Tibial artery (tissue), 4 donors: ENCODE results near the gene SLC7A4.

Experiments
- DNase-seq, 2 donors: peaks; one replicate each; pipeline ENCODE4 v3.0.0-alpha.2; 2019
- H3K27ac ChIP-seq, 2 donors: fragments of 200-600 bp; sonication (generic) in 1 of 2; 1 replicate in 1 of 2; 2 replicates in 1 of 2; pipeline ENCODE4 v1.5.1; 2018 to 2019; ENCODE audit warnings: mild to moderate bottlenecking in 1 of 2
- H3K27me3 ChIP-seq, 2 donors: fragments of 200-600 bp; sonication (generic) in 1 of 2; one replicate each; pipeline versions ENCODE4 v1.5.1 to v1.6.0; 2016 to 2019
- H3K36me3 ChIP-seq, 3 donors: fragments of 200-600 bp; sonication (generic) in 2 of 3; one replicate each; pipeline ENCODE4 v1.5.1; 2016 to 2019; ENCODE audit warnings: mild to moderate bottlenecking in 2 of 3
- H3K4me1 ChIP-seq, 4 donors: fragments of 200-600 bp; sonication (generic) in 2 of 4; 1 replicate in 3 of 4; 2 replicates in 1 of 4; pipeline ENCODE4 v1.5.1; 2016 to 2019
- H3K4me3 ChIP-seq, 2 donors: fragments of 200-600 bp; sonication (generic) in 1 of 2; 1 replicate in 1 of 2; 2 replicates in 1 of 2; pipeline ENCODE4 v1.5.1; 2018 to 2019; ENCODE audit warnings: mild to moderate bottlenecking in 2 of 2
- H3K9me3 ChIP-seq, 3 donors: fragments of 200-600 bp; sonication (generic) in 1 of 3; one replicate each; pipeline ENCODE4 v1.5.1; 2016 to 2019
- CTCF ChIP-seq, 2 experiments: fragments of 200-600 bp in 1 of 2; fragments of 450-650 bp in 1 of 2; IDR thresholded peaks; one replicate each; pipeline ENCODE4 v1.5.1; 2017 to 2019; ENCODE audit warnings: antibody characterized with exemption in 2 of 2, mild to moderate bottlenecking in 1 of 2, moderate library complexity in 1 of 2
- intact Hi-C: fragments of 100-400 bp; cut with DNase I; formaldehyde crosslinking; loops from one replicate; pipeline ENCODE4 v1.15.0; 2023; ENCODE audit warnings: low total_unique reads

The SLC7A4 gene

GRCh38 chr22:21077884-21078508 is 45.6 kb upstream of the SLC7A4 start:
- no peaks in the 10 kb centered on the region for H3K36me3 ChIP-seq
- intact Hi-C loops = no loop called here
- DNase-seq = no peak
- H3K4me3 ChIP-seq = no peak overlapping the region
- no peak for TF ChIP-seq CTCF (IDR thresholded peaks at IDR 0.05)
- peaks cover 0 to 23% of the 10 kb centered on the region in 2 donors for H3K27me3 ChIP-seq
- H3K27ac ChIP-seq = no peak overlapping the region
- H3K4me1 ChIP-seq = no peaks in the 10 kb centered on the region
- no peaks in the 10 kb centered on the region for H3K9me3 ChIP-seq

GRCh38 chr22:21076912-21077625 is 44.7 kb upstream of the SLC7A4 start:
- H3K27ac ChIP-seq = no peak overlapping the region
- H3K4me3 ChIP-seq = no peak overlapping the region
- H3K4me1 ChIP-seq = no peaks in the 10 kb centered on the region
- no peaks in the 10 kb centered on the region for H3K9me3 ChIP-seq
- H3K27me3 ChIP-seq = peaks cover 0 to 23% of the 10 kb centered on the region in 2 donors
- no peaks in the 10 kb centered on the region for H3K36me3 ChIP-seq
- no peak for TF ChIP-seq CTCF (IDR thresholded peaks at IDR 0.05)
- DNase-seq = peak in 1 of 2 donors; percentile 51
- intact Hi-C loops = no loop called here

GRCh38 chr22:21075516-21076138 is 43.3 kb upstream of the SLC7A4 start:
- intact Hi-C loops = no loop called here
- peak in 1 of 2 donors; percentile 20 for DNase-seq

GRCh38 chr22:21074102-21074715 is 41.8 kb upstream of the SLC7A4 start:
- no peak overlapping the region for H3K27ac ChIP-seq
- H3K27me3 ChIP-seq = peaks cover 0 to 16% of the 10 kb centered on the region in 2 donors
- H3K4me1 ChIP-seq = no peaks in the 10 kb centered on the region
- H3K9me3 ChIP-seq = no peaks in the 10 kb centered on the region
- intact Hi-C loops = no loop called here
- no peak for TF ChIP-seq CTCF (IDR thresholded peaks at IDR 0.05)
- DNase-seq = peak in 1 of 2 donors; percentile 61
- H3K4me3 ChIP-seq = no peak overlapping the region
- no peaks in the 10 kb centered on the region for H3K36me3 ChIP-seq

More at GRCh38 chr22:21075516-21076138, 43.3 kb upstream of the SLC7A4 start:
- Histone ChIP-seq H3K9me3 (no peaks in the 10 kb centered on the region), H3K27me3 (peaks cover 0 to 20% of the 10 kb centered on the region in 2 donors), H3K4me3 (no peak overlapping the region), H3K36me3 (no peaks in the 10 kb centered on the region), H3K27ac (no peak overlapping the region), H3K4me1 (no peaks in the 10 kb centered on the region)
- TF ChIP-seq CTCF (IDR thresholded peaks at IDR 0.05) = no peak

GRCh38 chr22:21073482-21073881 is 41.1 kb upstream of the SLC7A4 start:
- Histone ChIP-seq H3K27ac (no peak overlapping the region), H3K36me3 (no peaks in the 10 kb centered on the region), H3K4me1 (no peaks in the 10 kb centered on the region), H3K9me3 (no peaks in the 10 kb centered on the region), H3K4me3 (no peak overlapping the region), H3K27me3 (peaks cover 0 to 11% of the 10 kb centered on the region in 2 donors)
- intact Hi-C loops = no loop called here
- no peak for DNase-seq
- TF ChIP-seq CTCF (IDR thresholded peaks at IDR 0.05) = no peak
